Eye (tissue), 1 donor: Measurements from ENCODE around the gene ARNT2.

ENCODE experiments used
- DNase-seq: peaks from one replicate; pipeline ENCODE4 v3.0.0-alpha.2; 2015

ARNT2 gene

DNA sequence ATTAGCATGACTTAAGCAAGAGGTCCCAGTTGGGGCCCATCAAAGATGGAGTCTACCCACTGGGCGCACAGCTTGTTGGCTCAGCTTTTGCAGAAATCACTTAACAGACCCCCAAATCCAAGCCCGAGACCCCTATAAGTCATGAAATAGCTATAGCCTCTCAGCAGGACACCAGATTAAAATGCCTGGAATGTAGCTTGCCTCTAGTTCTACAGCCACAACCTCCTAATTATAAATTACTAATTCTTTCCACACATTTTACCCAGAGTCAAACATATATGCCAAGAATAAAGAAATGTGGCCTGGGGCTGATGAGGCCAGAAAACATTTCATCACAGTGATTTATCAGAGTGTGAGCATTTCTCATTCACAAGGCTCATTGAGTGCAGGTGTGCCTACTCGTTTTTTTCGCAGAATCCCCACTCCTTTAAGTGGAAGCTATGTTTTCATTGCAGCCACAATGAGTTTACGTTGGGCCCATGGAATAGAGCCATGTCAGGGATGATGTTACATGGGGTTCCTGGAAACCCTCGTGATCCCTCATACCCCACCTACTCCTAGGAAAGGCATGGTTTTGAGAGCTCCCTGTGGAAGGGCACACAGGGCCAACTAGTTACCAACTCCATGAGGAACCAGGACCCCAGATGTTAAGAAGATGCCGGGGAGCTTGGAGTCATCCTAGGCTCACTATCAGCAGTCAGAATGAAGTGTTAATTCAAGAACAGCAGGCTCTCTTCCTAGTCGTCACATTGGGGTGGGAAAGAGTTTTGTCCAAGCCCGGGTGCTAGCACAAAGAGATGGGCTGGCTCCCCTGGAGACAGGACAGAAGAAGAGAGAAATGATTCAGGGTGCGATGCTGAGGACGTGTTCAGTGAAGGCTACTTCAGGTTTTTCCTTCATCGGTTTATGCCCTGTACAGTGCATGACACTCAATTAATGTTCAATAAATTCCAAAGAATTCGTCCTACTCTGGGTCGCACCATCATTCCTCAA, 200.7 kb downstream of the ARNT2 start:
- DNase-seq: peak; percentile 20

DNA sequence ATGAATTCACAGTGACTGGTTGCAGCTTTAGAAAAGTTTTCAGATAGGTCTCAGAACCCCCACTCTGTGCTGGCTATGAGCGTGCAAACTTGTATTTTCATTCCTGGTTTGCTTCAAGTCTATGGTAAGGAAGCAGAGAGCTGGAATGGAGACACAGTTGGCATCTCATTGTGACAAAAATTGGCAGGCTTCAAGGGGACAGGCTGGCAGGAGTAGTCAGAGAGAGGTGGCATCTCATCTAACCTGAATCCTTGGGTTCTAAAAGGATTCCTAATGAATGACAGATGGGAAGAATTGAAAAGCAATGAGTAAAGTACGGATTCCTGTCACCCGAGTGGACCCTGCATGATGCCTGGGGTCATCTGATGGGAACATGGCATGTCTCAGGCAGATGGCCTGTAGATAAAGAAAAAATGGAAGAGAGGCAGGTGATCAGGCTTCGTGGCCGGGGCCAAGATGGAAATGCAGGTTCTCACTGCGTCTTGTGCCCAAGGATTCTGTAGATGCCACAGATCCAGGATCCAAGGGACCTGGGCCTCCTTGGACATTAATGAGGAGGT, 201.5 kb downstream of the ARNT2 start:
- DNase-seq: no peak

DNA sequence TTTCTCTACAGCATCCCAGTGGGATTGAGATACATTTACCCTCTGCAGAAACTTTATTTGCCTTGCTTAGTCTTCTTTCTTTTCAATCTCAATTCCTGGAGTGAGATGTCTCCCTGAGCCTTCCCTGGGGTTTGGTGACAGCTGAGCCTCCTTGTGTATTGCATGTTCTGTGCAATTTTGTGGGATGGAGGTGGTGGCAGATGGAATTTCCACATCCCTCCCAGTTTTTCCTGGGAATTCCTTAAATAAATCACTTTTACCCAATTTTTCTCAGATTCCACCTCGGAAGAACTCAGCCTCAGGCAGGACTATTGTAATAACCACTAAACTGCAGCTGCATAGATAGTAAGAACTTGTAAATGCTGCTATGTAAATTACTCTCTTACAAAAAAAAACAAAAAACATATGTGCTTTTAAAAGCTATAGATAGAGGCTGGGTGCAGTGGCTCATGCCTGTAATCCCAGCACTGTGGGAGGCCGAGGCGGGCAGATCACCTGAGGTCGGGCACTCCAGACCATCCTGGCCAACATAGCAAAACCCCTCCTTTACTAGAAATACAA, 202.4 kb downstream of the ARNT2 start:
- DNase-seq: no peak

DNA sequence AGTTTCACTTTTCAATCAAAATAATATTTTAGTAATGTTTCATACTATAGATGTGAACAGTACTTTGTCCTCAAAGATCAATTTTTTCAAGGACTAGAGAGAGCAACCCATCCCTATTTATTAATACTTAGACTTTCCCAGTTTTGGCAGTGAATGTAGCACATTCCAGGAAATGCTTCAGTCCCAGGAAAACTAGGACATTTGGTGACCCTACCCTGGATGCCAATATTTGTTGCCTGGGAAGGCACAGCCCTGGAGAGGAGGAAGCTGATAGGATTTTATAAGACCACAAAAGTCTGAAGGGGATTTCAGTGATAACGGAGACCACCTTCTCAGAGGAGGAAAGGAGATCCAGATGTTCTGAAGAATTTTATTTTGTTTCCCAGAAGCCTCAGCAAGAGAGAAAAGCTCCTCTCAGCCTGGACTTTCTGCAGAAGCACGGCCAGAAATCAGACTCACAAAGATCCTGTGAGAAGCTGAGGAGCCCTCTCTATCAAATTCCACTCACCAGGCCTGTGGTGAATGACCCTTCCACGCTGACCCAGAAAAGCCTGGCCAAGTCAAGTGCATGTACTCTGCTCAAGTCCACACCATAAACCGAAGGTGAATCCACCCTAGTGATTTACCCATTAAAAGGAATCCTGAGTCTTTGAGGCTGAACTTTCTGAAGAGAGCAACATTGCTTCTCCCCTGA, 203.3 kb downstream of the ARNT2 start:
- DNase-seq: no peak

GRCh38 chr15:80608688-80609087, 204.5 kb downstream of the ARNT2 start:
- no peak for DNase-seq

DNA sequence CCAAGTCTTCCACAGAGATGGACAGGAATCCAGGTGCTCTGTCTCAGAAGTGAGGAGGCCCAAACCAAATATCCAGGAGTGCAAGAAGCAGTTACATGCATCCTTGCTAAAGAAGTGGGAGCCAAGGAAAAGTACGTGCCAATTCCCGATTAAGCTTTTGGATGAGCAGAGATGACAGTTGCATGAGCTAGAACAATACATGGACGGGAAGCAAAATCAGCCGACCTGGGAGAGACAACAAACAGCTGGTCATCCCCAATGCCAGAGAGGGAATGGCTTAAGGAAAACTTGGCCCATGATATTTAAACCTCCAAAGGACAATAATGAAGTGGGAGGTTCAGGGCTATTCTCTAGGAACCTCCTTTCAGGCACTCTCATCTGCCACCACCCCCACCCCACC, 204.9 kb downstream of the ARNT2 start:
- DNase-seq: no peak

DNA sequence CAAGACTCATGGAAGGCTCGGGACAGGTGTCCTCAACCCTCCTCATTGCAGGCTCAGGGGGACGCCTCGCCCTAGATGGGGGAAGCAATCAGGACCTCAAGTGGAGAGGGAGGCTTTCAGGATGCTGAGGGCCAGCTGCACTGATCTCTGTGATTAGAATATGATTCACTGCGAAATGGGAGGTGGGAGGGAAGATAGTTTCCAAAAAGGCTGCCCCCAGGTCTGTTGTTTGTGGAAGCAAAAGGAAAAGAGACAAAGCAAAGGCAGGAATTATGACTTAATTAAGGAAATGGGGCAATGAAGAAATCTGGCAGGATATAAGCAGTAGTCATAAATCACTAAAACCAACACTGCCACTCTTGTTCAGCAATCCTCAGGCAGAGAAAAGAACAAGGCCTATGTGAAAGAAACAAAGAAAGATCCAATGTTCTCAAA, 205.3 kb downstream of the ARNT2 start:
- no peak for DNase-seq

- no peak for DNase-seq
Observed at GRCh38 chr15:80611543-80612080, 207.4 kb downstream of the ARNT2 start.

- DNase-seq: peak; percentile 13
Observed at GRCh38 chr15:80612118-80612823, 208.1 kb downstream of the ARNT2 start.

GRCh38 chr15:80613762-80614365, 209.7 kb downstream of the ARNT2 start:
- DNase-seq: no peak

DNA sequence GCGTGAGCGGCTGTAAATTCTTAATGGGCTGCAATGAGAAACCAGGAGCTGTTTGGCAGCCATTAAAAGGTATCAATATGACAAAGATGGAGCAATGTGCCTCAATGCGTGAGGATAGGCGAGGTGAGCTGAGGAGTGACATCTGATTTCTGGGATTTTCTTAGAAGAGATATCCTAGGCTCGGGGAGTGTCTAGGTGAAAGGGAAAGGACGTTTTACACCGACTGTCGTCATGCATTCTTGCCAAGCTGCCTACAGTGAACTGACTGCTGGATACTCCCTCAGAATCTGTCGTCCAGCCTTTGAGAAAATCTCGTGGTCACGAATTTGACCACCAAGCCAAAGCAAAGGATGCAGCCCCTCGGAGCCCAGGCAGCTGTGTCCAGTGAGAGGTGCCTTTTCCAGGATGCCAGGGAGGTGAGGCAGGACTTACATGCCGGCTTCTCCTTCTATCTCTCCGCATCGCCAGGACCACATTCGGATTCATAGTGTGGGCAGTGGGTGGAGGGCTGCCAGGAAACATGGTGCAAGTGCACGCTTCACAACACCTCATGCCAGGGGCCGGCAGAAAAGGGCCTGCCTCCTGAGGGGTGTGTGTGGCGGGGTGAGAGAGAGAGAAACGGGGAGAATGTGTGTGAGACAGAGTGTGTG, 210.7 kb downstream of the ARNT2 start:
- DNase-seq: no peak

- no peak for DNase-seq
Observed at GRCh38 chr15:80615361-80615736, 211.2 kb downstream of the ARNT2 start.

DNA sequence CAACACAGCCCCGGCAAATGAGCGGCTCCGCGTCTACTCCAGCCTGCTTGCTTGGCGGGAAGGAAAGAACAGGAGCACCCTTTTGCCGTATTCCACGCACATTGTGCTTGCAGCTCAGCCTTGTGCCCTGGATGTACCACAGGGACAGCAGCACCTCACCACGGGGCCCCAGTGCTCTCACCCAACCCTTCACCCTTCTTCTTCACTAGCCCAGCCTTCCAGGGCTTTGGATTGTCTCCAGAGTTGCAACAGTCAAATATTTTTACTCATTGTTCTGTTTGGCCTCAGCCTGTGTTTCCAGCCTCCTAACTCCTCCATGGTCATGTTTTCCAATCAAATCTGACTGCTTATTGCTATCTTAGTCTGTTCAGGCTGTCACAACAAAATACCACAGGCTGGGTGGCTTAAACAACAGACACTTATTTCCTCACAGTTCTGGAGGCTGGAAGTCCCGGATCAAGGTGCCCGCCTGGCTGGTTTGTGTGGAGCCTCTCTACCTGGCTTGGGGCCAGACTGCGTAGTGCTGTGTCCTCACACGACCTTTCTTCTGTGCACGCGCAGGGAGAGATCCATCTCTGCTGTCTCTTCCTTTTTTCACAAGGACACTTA, 211.7 kb downstream of the ARNT2 start:
- DNase-seq: peak; percentile 27

DNA sequence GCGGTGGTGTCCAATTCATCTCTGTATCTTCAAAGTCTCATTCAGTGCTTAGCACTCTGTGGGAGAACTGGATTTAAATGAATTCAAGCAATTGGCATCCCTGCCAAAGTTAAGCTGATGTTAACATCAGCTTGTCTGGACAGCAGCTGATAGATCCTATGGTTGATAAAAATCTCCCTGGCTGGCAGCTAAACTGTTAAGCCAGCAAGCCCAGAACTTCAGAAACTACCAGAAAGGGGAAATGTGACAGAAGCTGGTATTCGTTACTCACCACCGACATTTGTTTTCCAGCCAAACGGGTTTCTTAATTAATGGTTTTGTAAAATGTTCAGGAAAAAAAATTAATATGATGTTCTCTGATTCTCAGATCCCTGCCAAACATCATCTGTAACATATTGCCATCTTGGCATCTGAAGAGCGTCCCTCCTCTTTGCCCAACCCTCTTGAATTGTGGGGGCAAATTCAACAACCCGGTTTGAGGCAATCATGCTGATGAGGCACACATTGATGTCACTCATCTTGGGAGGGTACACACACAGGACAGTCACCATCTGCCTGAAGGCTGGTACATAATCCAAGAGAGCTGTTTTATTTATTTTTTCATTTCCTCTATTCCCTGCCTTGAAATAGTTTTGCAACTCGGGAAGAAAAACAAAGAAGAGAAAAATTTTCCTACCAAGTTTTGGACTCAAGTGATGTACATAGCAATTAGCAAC, 214.7 kb downstream of the ARNT2 start:
- DNase-seq: no peak

DNA sequence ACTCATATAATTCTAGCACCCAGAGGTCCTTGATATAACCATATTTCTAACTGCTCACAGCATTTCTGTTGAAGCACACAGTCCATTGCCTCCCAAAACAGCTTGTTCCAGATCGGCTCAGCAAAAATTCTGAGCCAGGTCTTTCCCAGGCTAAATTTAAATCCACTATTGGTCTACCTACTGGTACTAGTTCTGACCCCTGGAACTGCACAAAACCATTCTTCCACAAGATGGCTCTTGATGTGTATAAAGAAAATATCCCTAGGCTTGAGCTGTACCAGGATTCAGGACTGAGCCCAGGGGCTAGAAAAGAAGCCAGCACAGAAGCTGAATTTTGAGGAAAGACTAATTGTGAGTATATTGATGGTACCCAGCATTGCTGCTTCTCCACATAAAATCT, 215.5 kb downstream of the ARNT2 start:
- DNase-seq: no peak

DNA sequence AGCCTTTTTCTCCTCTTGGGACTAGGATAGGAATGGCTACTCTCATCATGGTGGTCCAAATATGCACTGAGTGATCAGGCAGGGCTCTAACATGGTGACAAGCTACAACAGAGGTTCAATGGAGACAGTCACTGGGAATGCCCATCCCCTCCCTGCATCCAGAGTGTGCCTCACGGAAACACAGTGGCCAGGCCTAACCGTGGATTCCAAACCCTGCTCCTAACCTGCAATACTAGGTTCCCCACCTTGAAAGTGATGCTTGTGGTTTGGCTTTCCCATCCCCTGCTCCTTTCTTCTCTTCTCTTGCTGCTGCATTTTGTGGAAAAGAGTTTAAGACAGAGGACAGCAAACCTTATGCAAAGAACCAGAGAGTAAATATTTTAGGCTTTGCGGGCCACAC, 216.0 kb downstream of the ARNT2 start:
- DNase-seq: no peak

- no peak for DNase-seq
Observed at GRCh38 chr15:80620931-80621330, 216.7 kb downstream of the ARNT2 start.

DNA sequence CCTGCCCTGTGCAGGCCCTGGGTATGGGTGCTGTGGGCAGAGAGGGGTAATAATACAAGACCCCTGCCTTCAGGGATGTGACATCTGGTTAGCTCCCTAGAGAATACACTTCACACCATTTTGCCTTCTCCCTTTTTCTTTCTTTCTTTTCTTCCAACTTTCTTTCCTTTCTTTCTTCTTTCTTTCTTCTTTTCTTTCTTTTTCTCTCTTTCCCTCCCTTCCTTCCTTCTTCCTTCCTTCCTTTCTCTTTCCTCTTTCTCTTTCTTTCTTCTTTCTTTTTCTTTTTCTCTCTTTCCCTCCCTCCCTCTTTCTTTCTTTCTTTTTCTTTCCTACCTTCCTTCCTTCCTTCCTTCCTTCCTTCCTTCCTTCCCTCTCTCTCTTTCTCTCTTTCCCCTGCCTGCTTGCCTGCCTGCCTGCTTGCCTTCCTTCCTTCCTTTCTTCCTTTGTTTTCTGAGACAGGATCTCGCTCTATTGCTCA, 222.5 kb downstream of the ARNT2 start:
- no peak for DNase-seq

- DNase-seq: no peak
Observed at GRCh38 chr15:80629355-80629754, 225.2 kb downstream of the ARNT2 start.

GRCh38 chr15:80630981-80631380, 226.8 kb downstream of the ARNT2 start:
- no peak for DNase-seq
